Renal cortex interstitium (tissue), 11 donors: ENCODE data around the gene CNTNAP2. TPM values are rescaled to one million over a fixed set of nuclear protein-coding genes. Genes with fewer than 3 reads are reported as not detected.
A peak's percentile ranks its signal among the peaks of the same experiment; 100 is the strongest.

ENCODE experiments used
- DNase-seq, 11 donors: peaks; one replicate each; pipeline ENCODE4 v3.0.0-alpha.2; 2013; ENCODE audit warnings: low read depth in 9 of 11, low spot score in 4 of 11; ENCODE audit errors: extremely low read depth in 1 of 11
- polyA plus RNA-seq, 3 donors: library from polyadenylated mRNA; unstranded; fragments of 120-200 nt; gene quantifications; one replicate each; pipeline ENCODE4 v1.2.1, GENCODE V29; 2013; ENCODE audit not compliant: insufficient read length in 3 of 3

Gene CNTNAP2
- polyA plus RNA-seq, 3 donors, result 25.6 to 29.3 (median 26.6) TPM

DNA sequence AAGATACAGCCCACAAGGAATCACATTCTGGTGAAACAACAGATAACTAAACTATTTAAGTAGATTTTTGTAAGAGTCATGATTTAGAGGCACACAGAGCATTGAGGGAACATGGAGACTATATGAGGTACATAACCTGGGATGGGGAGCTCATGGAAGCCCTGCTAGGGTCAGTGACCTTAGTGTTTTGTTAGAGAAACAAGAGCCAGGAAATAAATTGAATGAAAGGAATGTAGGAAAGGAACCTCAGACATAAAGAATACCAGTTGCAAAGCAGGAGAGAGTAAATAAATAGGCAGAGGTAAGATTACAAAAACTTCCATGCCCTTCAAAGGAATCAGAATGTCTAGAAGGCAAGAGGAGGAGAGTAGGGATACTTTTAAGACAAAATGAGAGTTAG is 1076.9 kb downstream of the CNTNAP2 start:
- peak in 4 of 11 donors; percentile 11 to 20 (median 14) for DNase-seq

DNA sequence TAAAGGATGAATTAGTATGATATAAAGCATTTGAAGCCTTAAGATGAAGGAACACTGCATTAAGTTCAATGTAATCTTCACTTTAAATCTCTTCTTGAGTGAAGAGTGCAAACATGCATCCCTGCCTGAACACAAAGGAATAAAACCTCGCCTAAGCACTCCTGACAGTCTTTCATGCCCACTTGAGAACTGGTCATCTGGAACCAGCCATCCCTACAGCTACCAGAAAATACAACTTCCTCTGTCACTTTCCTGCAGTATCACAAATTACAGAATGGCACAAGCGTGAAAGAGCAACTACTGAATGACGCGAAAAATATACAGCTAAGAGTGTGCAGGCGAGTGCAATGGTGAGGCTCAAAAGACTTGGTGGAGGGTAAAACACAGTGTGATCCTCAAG is 1079.9 kb downstream of the CNTNAP2 start:
- peak in 6 of 11 donors; percentile 3 to 39 (median 9) for DNase-seq

DNA sequence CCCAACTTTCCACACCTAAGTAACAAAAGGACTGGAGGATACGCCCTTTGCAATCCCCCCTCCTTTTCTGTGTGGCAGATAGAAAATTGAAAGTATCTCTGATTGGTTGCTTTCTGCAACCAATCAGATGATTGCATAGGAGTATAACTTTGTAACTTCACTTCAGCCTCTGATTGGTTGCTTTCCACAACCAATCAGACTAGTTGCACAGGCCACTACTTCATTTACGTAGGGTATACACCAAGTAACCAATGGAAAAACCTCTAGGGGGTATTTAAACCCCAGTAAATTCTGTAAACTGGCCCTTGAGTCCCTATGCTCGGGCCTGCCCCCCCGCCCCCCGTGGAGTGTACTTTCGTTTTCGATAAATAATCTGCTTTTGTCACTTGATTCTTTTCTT is 1080.4 kb downstream of the CNTNAP2 start:
- no peak for DNase-seq

DNA sequence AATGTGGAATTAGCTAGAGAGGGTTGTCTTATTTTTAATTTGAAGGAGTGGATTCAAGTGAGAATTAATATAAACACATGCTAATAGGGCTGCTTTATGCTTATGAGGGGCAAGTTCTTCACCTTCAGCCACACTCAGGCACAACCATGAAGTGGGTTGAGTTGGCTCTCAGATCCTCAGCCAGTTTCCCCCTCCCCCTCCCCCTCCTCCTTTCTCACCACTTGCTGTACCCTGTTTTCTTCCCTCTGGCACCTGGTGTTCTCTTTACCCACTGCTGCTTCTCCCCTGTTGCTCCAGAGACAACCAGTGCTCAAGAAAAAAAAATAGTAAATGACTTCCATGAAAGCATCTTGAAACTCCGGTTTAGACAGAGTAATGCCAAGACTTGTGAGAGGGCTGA is 1083.3 kb downstream of the CNTNAP2 start:
- DNase-seq, result no peak

- DNase-seq, result no peak
Observed at GRCh38 chr7:147207988-147208387, 1091.4 kb downstream of the CNTNAP2 start.

- DNase-seq, result no peak
Observed at GRCh38 chr7:147231275-147231674, 1114.7 kb downstream of the CNTNAP2 start.

GRCh38 chr7:147235645-147236382 is 1119.2 kb downstream of the CNTNAP2 start:
- DNase-seq, result no peak

GRCh38 chr7:147240468-147240867 is 1123.9 kb downstream of the CNTNAP2 start:
- DNase-seq, result no peak

DNA sequence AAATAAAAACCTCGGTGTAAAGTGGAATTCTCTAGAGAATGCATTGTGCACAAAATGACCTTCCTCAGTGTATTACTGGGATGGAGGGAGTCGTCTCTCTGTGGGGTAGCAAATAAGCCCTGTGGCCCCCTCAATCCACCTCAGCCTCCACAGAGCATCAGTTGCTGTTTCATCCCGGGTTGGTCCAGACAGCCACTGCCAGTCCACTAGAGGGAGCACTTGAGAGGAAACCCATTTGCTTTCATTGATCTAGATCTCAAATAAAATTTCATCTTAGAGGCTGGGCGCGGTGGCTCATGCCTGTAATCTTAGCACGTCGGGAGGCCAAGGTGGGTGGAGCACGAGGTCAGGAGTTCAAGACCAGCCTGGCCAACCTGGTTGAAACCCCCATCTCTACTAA is 1128.7 kb downstream of the CNTNAP2 start:
- no peak for DNase-seq

DNA sequence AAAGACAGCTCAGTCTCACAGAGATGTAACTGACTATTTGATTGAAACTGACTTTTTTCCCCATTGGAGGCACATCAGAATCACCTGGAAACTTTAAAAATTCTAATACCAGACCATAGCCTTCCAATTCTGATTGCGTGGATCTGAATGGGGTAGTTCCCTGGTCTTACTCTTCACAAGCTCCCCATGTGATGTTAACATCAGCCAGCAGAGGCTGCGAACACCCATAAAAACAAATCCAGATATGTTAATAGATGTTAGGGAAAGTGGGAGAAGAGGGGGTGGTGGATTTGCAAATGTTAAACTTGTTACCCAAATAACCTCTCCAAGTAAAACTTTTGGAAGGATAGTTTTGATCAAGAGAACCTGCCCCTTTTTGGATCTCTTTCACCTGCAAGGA is 1133.4 kb downstream of the CNTNAP2 start:
- DNase-seq, result no peak

DNA sequence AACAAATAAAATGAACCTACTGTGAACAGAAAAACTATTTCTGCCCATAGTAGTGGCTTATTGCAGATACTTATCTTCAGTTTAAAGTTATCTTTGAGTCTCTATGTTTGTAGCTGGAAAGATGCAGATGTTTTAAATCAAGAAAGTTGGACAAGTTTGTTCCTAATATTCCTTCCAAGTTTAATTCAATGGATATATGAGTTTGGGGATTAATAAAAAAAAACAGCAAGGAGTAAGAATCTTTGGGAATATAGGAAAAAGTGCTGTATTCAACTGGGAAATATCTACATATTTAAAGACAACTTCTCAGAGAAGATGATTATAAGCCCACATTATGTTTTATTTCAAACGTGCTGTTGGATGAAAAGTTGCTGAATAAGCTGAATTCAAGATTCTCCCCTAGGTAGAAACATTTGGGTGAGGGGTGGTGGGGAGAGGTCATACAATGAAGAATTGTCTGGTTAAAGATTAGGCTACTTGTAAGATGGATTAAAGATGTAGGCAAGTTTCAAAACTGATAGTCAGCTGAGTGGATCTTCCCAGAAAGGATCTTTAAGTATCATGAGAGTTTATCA is 1135.2 kb downstream of the CNTNAP2 start:
- DNase-seq, result no peak

DNA sequence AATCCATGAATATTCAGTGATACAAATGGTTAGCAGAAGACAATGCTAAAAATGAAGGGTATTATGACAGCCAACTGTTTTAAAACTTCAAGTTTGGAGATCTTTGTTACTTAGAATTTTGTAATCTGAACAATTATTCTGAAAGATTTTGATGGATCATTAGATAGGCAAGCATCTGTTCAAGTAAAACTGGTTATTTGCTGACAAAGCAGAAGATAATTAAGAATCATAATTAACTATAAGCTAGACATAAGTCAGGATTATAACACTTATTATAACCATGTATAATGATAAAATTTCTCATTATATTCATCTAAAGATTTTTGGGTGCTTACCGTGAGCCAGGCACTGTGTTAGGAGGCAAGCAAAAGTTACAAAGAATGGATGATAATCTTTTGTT is 1145.1 kb downstream of the CNTNAP2 start:
- no peak for DNase-seq

DNA sequence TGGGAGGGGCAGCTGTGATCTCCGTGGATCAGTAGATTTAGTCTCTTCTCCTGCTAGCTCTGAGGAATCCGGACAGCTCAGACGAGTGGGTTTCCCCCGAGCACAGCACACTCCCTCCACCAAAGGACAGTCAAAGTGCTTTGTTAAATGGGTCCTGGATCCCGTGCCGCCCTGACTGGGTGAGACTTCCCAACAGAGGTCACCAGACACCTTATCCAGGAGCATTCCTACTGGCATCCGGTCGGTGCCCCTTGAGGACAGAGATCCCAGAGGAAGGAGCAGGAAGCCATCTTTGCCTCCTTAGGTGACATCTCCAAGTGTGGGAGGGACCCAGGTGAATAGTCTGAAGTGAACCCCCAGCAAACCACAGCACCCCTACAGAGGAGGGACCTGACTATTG is 1148.9 kb downstream of the CNTNAP2 start:
- no peak for DNase-seq

DNA sequence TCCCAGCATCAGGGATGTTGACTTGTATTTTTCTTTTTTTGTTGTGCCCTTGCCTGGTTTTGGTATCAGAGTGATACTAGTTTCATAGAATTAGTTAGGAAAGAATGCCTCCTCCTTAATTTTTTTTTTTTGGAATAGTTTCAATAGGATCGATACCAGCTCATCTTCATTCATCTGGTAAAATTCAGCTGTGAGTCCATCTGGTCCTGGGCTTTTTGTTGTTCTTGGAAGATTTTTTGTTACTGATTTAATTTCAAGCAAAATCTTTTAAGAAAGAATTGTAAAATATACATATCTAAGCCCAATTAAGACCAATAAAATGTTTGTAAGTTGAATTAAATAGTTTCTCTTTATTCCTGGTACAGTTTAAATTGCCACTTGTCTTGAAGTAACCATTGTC is 1159.5 kb downstream of the CNTNAP2 start:
- DNase-seq, result no peak

GRCh38 chr7:147276783-147277370 is 1160.3 kb downstream of the CNTNAP2 start:
- no peak for DNase-seq

GRCh38 chr7:147279514-147279913 is 1162.9 kb downstream of the CNTNAP2 start:
- DNase-seq, result no peak

DNA sequence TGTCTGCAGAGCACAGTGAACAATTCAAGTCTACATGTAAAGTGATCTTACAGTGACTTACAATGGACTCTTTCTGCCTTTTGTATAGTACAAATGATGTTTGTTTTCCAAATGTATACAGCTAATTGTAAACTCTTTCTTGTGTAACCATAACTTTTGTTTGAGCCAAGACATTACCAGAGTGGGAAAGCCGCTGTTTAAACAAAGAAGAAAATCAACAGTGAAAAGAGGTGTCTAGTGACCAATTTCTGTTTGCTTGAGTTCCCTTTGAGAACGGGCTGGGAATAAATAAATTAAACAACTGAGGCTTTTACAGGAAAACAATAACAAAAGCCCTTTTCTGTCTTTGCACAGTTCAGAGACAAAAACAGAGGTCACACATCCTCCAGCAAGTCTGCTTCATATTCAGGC is 1163.4 kb downstream of the CNTNAP2 start:
- DNase-seq, result no peak

DNA sequence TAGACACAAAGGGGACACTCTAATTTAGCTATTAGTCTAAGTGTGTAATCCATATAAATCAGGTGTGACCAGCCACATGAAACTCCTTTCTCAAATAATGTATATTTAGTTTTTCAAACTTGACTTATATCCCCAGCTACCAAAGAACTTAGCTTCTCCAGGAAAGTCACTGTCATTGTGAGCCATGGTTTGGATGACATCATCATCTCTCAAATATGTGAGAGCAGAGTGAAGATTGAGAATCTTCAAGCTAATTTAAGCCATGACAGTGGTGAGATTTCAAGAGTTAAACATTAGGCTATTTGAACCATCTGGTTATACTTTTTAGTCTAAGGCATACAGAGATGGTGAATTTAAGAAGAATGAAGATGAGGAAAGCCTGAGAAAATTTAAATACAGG is 1165.6 kb downstream of the CNTNAP2 start:
- no peak for DNase-seq

GRCh38 chr7:147296201-147296600 is 1179.6 kb downstream of the CNTNAP2 start:
- no peak for DNase-seq

GRCh38 chr7:147296986-147297385 is 1180.4 kb downstream of the CNTNAP2 start:
- no peak for DNase-seq

GRCh38 chr7:147298611-147299043 is 1182.0 kb downstream of the CNTNAP2 start:
- peak in 2 of 11 donors; percentile 7 to 17 for DNase-seq
